GM15510 (cell line): ENCODE results near the gene TFRC.

Source experiments
- POLR2A ChIP-seq: IDR thresholded peaks from 3 replicates; pipeline ENCODE4 v1.6.1; 2011; ENCODE audit warnings: borderline replicate concordance; ENCODE audit not compliant: insufficient read length; ENCODE audit errors: extremely low read depth

Gene TFRC

DNA sequence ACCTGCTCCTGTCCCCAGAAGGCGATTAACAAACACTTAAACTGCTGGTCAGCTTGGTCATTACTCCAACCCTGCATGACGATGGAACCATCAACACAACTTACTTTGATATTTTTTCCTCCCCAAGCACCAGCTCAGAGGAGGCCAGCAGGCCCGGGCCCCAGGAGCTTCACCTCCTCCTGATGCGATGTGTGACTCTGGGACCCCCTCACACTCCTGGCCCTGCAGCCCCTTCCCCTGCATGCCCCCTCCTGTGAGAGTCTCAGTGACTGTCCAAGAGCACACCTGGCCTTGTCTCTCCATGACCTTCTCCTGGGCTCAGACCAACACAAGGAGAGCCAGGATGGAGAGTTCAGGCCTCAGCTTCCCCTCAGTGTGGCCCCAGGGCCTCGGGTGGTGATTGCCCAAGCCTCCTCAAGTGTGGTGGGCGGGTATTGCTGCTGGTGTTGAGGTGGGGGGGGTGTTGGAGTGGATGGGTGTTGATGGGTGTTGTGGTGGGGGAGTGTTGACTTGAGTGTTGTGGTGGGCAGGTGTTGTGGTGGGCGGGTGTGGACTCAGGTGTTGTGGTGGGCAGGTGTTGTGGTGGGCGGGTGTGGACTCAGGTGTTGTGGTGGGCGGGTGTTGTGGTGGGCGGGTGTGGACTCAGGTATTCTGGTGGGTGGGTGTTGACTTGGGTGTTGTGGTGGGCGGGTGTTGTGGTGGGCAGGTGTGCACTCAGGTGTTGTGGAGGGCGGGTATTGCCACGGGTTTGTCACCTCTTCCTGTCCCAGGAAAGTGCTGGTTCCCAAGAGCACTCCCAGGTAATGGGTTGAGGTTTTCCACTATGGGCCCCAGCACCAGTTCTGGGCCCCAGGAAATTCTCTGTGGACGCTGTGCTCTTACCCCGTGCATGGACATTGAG is 68.1 kb downstream of the TFRC start:
- TF ChIP-seq POLR2A = no peak

DNA sequence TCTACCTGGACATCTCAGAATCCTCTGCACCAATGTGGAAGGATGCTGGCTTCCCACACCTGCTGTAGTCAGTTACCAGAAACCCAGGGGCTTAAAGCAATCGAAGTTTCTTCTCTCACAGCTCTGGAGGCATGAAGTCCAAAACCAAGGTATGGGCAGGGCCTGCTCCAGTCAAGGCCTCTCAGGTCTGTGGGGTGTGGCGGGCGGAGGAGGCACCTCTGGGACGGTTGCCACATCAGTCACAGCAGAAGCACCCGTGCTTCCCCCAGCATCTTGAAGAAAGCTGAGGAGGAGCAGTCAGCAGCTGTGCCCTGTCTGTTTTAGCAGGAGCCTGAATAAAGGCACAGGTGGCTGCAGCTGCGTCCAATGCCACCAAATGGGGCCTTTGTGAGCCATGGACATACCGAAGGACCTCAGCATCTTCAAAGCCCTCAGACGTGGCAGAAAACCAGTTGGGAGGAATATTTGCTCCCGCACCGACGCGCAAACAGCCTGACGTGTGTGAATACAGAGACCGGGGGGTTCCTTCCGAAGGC is 68.9 kb downstream of the TFRC start:
- TF ChIP-seq POLR2A = no peak

DNA sequence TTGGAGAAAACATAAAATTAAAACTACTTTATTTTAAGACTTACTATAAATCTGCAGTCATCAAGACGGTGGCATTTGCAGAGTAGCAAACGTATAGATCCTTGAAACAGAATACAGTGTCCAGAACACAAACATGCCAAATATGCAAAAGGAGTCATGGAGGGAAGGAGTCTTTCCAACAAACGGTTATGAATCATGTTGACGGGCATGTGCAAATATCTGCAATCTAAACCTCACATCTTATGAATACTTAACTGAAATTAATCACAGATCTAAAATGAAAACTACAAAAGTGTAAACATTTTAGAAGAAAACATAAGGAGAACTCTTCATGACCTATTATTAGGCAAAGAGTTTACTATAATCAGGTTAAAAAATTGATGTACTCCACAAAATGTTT is 69.4 kb downstream of the TFRC start:
- no peak for TF ChIP-seq POLR2A

DNA sequence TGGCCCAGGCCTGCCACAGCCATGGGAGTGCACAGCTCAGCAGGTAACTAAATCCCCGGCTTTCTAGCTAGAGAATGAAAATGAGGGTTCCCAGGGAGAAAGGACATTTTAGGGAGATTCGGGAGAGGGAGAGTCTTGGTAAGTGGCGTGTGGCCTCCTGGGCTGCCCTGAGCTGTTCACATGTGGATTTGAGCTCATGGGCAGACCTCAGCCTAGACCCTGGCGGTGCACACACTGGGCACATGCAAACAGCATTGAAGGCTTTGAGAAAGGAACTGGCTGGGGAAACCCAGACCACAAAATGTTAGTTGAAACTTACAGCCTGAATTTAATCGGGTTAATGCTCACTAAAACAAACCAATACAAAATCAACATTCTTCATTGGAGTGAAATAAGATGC is 72.4 kb downstream of the TFRC start:
- TF ChIP-seq POLR2A = no peak

DNA sequence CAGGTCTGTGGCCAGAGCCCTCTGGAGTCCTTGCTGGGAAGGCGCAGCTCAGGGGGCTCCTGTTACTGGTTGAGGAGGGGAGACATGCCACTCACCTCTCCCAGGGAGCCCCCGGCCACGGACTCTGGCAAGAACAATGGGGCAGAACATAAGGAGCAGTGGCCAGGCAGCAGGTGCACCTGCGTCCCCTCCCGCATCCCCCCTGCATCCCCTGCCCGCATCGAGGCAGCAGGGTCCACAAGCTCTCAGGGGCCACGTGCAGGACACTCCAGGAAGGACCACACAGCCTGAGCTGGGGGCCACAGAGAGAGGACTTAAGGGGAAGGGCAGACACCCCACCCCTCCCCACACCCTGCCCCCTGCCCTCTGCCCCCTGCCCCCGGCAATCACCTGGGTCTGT is 73.0 kb downstream of the TFRC start:
- no peak for TF ChIP-seq POLR2A

DNA sequence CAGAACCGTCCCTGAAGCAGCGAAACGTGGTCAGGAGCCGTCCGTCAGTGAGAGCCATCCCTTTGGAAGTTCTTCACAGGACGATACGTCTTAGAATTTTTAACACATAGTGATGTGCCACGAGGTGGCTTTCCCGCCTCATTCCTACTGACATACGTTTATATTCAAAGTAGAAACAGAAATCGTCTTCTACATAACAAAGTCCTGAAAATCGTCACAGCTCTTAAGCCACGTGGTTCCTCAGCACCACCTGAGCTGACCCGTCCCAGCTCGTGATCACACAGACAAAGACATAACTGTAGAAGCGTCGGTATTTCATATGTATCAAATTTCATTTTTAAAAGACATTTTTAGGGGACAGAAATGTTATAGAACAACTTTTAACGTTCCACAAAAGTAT is 73.5 kb downstream of the TFRC start:
- TF ChIP-seq POLR2A = no peak

DNA sequence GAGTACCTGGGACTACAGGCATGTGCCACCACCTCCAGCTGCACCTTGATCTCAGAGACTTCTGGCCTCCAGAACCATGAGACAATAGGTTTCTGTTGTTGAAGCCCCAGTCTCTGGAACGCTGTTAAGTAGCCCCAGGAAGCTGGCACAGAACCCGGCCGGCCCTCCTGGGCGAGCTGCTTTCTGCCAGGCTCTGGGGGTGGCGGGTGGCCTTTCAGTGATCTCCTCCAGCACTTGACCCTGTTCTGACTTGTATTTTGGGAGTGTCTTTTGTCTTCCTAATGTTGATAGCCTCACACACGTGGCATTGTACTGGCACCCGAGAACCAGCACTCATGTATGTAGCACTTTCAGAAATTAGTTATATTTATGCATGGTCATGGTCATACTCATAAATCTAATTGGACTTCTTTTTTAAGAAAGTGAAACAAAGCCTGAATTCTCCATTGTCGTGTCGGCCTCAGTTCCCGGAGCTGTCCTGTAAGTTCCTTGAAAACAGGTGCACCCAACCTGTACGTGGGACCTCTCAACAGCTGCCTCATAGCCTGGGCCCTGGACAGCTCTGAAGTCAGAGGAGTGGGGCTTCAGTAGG is 74.0 kb downstream of the TFRC start:
- TF ChIP-seq POLR2A = no peak

DNA sequence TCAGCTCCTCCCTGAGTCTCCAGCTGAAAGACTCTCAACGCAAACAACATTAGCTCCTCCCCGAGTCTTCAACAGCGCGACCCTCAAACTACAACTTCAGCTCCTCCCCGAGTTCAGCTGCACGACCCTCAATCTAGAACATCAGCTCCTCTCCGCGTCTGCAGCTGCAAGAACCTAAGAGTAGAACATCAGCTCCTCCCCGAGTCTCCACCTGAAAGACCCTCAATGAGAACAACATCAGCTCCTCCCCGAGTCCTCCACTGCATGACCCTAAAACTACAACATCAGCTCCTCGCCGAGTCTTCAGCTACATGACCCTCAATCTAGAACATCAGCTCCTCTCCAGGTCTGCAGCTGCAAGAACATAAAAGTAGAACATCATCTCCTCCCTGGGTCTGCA is 78.3 kb downstream of the TFRC start:
- no peak for TF ChIP-seq POLR2A

DNA sequence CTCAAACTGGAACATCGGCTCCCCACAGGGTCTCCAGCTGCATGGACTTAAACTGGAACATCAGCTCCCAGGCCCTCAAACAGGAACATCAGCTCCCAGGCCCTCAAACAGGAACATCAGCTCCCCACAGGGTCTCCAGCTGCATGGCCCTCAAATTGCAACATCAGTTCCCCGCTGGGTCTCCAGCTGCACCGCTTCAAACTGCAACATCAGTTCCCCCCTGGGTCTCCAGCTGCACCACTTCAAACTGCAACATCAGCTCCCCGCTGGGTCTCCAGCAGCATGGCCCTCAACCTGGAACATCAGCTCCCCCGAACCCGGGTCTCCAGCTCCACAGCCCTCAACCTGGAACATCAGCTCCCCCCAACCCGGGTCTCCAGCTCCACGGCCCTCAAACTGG is 82.0 kb downstream of the TFRC start:
- TF ChIP-seq POLR2A = no peak
